GM12878 (cell line): ENCODE results near the gene ATG4A. TPM values are rescaled to one million over a fixed set of nuclear protein-coding genes. Genes with fewer than 3 reads are reported as not detected.

Experiments
- ATAC-seq: fragments of 200-7000 bp; cut with Tn5 transposase; 3 replicates; pipeline ENCODE4 v1.9.1; 2020; ENCODE audit warnings: mild to moderate bottlenecking, moderate library complexity
- BruUV-seq: library from RNA; stranded (reverse); fragments of 400-500 nt; replicated peaks from 2 replicates; lab custom pipeline; 2021; lab: Mats Ljungman, UMichigan
- CTCF ChIA-PET: fragments of 300-600 bp; sonication (Branson Sonifier 250); formaldehyde crosslinking; extraction: SDS; loops from one replicate; lab custom pipeline; 2021; ENCODE audit warnings: inconsistent platforms; lab: Yijun Ruan, JAX
- POLR2A ChIA-PET: fragments of 350-600 bp; formaldehyde crosslinking; extraction: SDS; loops from one replicate; lab custom pipeline; 2021; ENCODE audit warnings: inconsistent platforms; lab: Charles Lee
- RAD21 ChIA-PET: fragments of 300-600 bp; sonication (Branson Sonifier 250); formaldehyde crosslinking; loops from one replicate; lab custom pipeline; 2023; ENCODE audit warnings: antibody characterized with exemption; ENCODE audit not compliant: unreplicated experiment; lab: Charles Lee
- SMC1A ChIA-PET: fragments of 300-600 bp; sonication (Branson Sonifier 250); formaldehyde crosslinking; loops from one replicate; lab custom pipeline; 2023; ENCODE audit not compliant: unreplicated experiment, uncharacterized antibody; lab: Charles Lee
- DNase-seq: peaks from one replicate; pipeline ENCODE4 v3.0.0-alpha.2; 2011; ENCODE audit warnings: low read depth, low spot score
- FAIRE-seq: peaks from 3 replicates; lab custom pipeline; 2011; peaks lifted over from hg19 to GRCh38; lab: Jason Lieb, UNC
- H2AFZ ChIP-seq: 2 replicates; pipeline ENCODE4 v1.6.0; 2011; ENCODE audit warnings: low read depth, low read length, control low read depth; ENCODE audit not compliant: control insufficient read depth
- H3K27ac ChIP-seq: 2 replicates; pipeline ENCODE4 v1.5.1; 2011; ENCODE audit warnings: control low read depth; ENCODE audit not compliant: control insufficient read depth, insufficient read depth
- H3K27me3 ChIP-seq, 2 experiments: replicated peaks in 1 of 2; 2 replicates each; pipeline versions ENCODE4 v1.6.0 to v1.6.1; 2011; ENCODE audit warnings: low read length in 1 of 2; ENCODE audit not compliant: control insufficient read depth in 2 of 2, insufficient read depth in 2 of 2
- H3K36me3 ChIP-seq, 2 experiments: 2 replicates each; pipeline ENCODE4 v1.5.1; 2011; ENCODE audit warnings: low read length in 1 of 2; ENCODE audit not compliant: control insufficient read depth in 2 of 2, insufficient read depth in 2 of 2
- H3K4me1 ChIP-seq: 2 replicates; pipeline ENCODE4 v1.6.1; 2011; ENCODE audit warnings: mild to moderate bottlenecking, low read length, moderate library complexity, mixed read lengths; ENCODE audit not compliant: control insufficient read depth, insufficient read depth
- H3K4me2 ChIP-seq: 2 replicates; pipeline ENCODE4 v1.6.0; 2011; ENCODE audit warnings: control low read depth; ENCODE audit not compliant: control insufficient read depth, insufficient read depth
- H3K4me3 ChIP-seq: fragments of 200-600 bp; sonication (generic); 2 replicates; pipeline ENCODE4 v1.5.1; 2016
- H3K79me2 ChIP-seq: 2 replicates; pipeline ENCODE4 v1.6.0; 2011; ENCODE audit warnings: low read length; ENCODE audit not compliant: control insufficient read depth, insufficient read depth
- H3K9ac ChIP-seq: 2 replicates; pipeline ENCODE4 v1.8.0; 2011; ENCODE audit warnings: low read length, control low read depth, mixed read lengths; ENCODE audit not compliant: control insufficient read depth, insufficient read depth
- H3K9me3 ChIP-seq: replicated peaks from 3 replicates; pipeline ENCODE4 v1.5.1; 2011; ENCODE audit warnings: mild to moderate bottlenecking, low read length; ENCODE audit not compliant: control insufficient read depth, insufficient read depth
- H4K20me1 ChIP-seq: 2 replicates; pipeline ENCODE4 v1.6.0; 2011; ENCODE audit not compliant: control insufficient read depth, insufficient read depth
- GABPA ChIP-seq: IDR thresholded peaks from 2 replicates; pipeline ENCODE4 v1.6.1; 2014; ENCODE audit warnings: antibody characterized with exemption, low read depth, mild to moderate bottlenecking, inconsistent platforms
- IKZF1 ChIP-seq: fragments of 450-650 bp; conservative IDR thresholded peaks from 2 replicates; pipeline ENCODE4 v1.6.1; 2017; ENCODE audit warnings: antibody characterized with exemption, mild to moderate bottlenecking
- NKRF ChIP-seq: fragments of 450-650 bp; conservative IDR thresholded peaks from 2 replicates; pipeline ENCODE4 v1.6.1; 2017; ENCODE audit warnings: mild to moderate bottlenecking, moderate library complexity
- NR2C2 ChIP-seq: IDR thresholded peaks from 2 replicates; pipeline ENCODE4 v1.6.1; 2011; ENCODE audit warnings: borderline replicate concordance, low read depth; ENCODE audit not compliant: control insufficient read depth, insufficient read length
- NR2F1 ChIP-seq: fragments of 450-650 bp; conservative IDR thresholded peaks from 2 replicates; pipeline ENCODE4 v1.6.1; 2017; ENCODE audit warnings: mild to moderate bottlenecking
- RBBP5 ChIP-seq: fragments of 200-600 bp; sonication (generic); conservative IDR thresholded peaks from 2 replicates; pipeline ENCODE4 v1.6.1; 2016
- SPI1 ChIP-seq: IDR thresholded peaks from 2 replicates; pipeline ENCODE4 v1.6.1; 2011; ENCODE audit warnings: low read depth, mild to moderate bottlenecking, low read length, moderate library complexity, borderline replicate concordance; ENCODE audit not compliant: insufficient read depth
- ZBTB40 ChIP-seq: fragments of 450-650 bp; IDR thresholded peaks from 2 replicates; pipeline ENCODE4 v1.6.1; 2016; ENCODE audit warnings: mild to moderate bottlenecking, moderate library complexity, borderline replicate concordance
- WGBS: methylation state at CpG from one replicate; pipeline ENCODE4 v1.1.6; 2016; ENCODE audit warnings: low lambda C conversion rate; ENCODE audit not compliant: insufficient replicate concordance, insufficient coverage; ENCODE audit errors: missing lambda C conversion rate; 5-methylcytosine and 5-hydroxymethylcytosine counted together
- in situ Hi-C: fragments of 300-500 bp; cut with MboI; formaldehyde crosslinking; loops from 9 replicates; pipeline ENCODE4 v1.14.3; 2018; ENCODE audit warnings: mixed read lengths
- intact Hi-C: fragments of 100-400 bp; cut with micrococcal nuclease; formaldehyde crosslinking; loops from one replicate; pipeline ENCODE4 v1.14.2; 2022; ENCODE audit not compliant: unreplicated experiment
- polyA plus RNA-seq, 11 experiments: library from polyadenylated mRNA; depleted of rRNA in 4 of 11; unstranded in 6 of 11; stranded (reverse) in 5 of 11; fragments of >200 nt; fragmentation: Nextera tagmentation in 4 of 11; fragmentation: Illumina TruSeq in 1 of 11; extraction: Ambion mirVana in 4 of 11; extraction: Trizol in 1 of 11; gene quantifications; 1 replicate in 1 of 11; 2 replicates in 10 of 11; pipeline versions ENCODE4 v1.2.1 to v1.2.3, GENCODE V29; 2011 to 2016; ENCODE audit warnings: inconsistent platforms in 2 of 11, missing spikeins in 2 of 11, low read depth in 1 of 11
- total RNA-seq, 4 experiments: library from RNA; depleted of rRNA in 3 of 4; stranded (reverse); fragments of >200 nt in 3 of 4; fragmentation: Illumina TruSeq in 1 of 4; extraction: Trizol in 1 of 4; gene quantifications; 2 replicates each; pipeline versions ENCODE4 v1.2.1 to v1.2.3, GENCODE V29; 2013 to 2021

Gene ATG4A
- total and polyA plus RNA-seq, 10 of the 15 experiments (the other 5 are each of a cell fraction or from before 2014, with no cell fraction given), result 9.1 to 22.0 (median 15.5) TPM

GRCh38 chrX:108091878-108092291, 307 bp downstream of the ATG4A start:
- H3K27me3 ChIP-seq, result no peaks in the 10 kb centered on the region
- SMC1A ChIA-PET, result interaction anchor here (0.6 to 1.1 kb wide), 4 partner anchors 24 to 1416 kb away, joined by 3 to 4 read pairs (median 3); no protein-coding TSS in a partner anchor
- POLR2A ChIA-PET, result interaction anchor here (0.9 kb wide), 1 partner anchor 18 kb away, joined by 11 read pairs; no protein-coding TSS in a partner anchor
- peak overlapping the region; percentile 33; the same call in 1 of the 2 replicates for H3K27ac ChIP-seq
- WGBS, result 40% methylated on average over 15 of the region's 15 CpGs
- TF ChIP-seq NR2C2 (no peak), SPI1 (no peak), ZBTB40 (peak; percentile 54), RBBP5 (no peak), IKZF1 (peak; percentile 44; the same call in 1 of the 2 replicates), GABPA (peak; percentile 21; the same call in 1 of the 2 replicates), NR2F1 (peak; percentile 66), NKRF (0 out of 2 replicates have a peak, but pooled peaks have one; percentile 32)
- in situ Hi-C loops, result no loop called here
- peak overlapping the region; percentile 19; the same call in 1 of the 2 replicates for H3K4me2 ChIP-seq
- H3K9me3 ChIP-seq, result no peaks in the 10 kb centered on the region; the same call in 2 of the 3 replicates
- H3K4me3 ChIP-seq, result peak overlapping the region; percentile 78
- CTCF ChIA-PET, result interaction anchor here (1.1 to 1.6 kb wide), 2 partner anchors 47 to 48 kb away, joined by 3 to 4 read pairs; no protein-coding TSS in a partner anchor
- H4K20me1 ChIP-seq, result no peaks in the 10 kb centered on the region
- peak overlapping the region; percentile 75 for H2AFZ ChIP-seq
- peaks cover 14% of the 10 kb centered on the region for H3K79me2 ChIP-seq
- DNase-seq (no peak), ATAC-seq (peak; percentile 67), FAIRE-seq (no peak)
- no peaks in the 10 kb centered on the region for H3K4me1 ChIP-seq
- intact Hi-C loops, result no loop called here
- RAD21 ChIA-PET, result no interaction called here
- H3K9ac ChIP-seq, result peak overlapping the region; percentile 43
- 0 out of 4 replicates have a peak, but pooled peaks cover 0 to 4% of the 10 kb centered on the region in 2 experiments for H3K36me3 ChIP-seq
- TSS peak; percentile 90 for BruUV-seq
